Epithelial cell of alveolus of lung (primary cell): ENCODE data around the gene SUPT20HL1. TPM values are rescaled to one million over a fixed set of nuclear protein-coding genes. Genes with fewer than 3 reads are reported as not detected.

Experiments
- total RNA-seq: library from RNA; depleted of rRNA; stranded (reverse); fragments of >200 nt; gene quantifications from 2 replicates; pipeline ENCODE4 v1.2.1, GENCODE V29; 2015

The SUPT20HL1 gene
- total RNA-seq: not detected in 2 replicates

GRCh38 chrX:24360272-24360671 lies at the start of gene SUPT20HL1:
SUPT20HL1 (plus strand) TSS chrX:24360639; CDS start chrX:24362761, 2,122 bp downstream.

GRCh38 chrX:24314019-24314635 lies 46.3 kb upstream of the SUPT20HL1 start, which contains the start of gene SUPT20HL2:
SUPT20HL2 (minus strand) TSS chrX:24314069; CDS start chrX:24313315, 754 bp downstream.

Other genes starting within 250 kb of the SUPT20HL1 start
- gene ZFX, start 210.9 kb upstream of the SUPT20HL1 start, total RNA-seq: 14.1 and 35.5 TPM in 2 replicates
- not detected in 2 replicates for gene SUPT20HL2, start 46.6 kb upstream of the SUPT20HL1 start, total RNA-seq
- gene PDK3, start 104.6 kb downstream of the SUPT20HL1 start, total RNA-seq: 7.2 and 11.3 TPM in 2 replicates